ENCODE measurements around the gene CDKN2B. TPM values are rescaled to one million over a fixed set of nuclear protein-coding genes. Genes with fewer than 3 reads are reported as not detected.
A peak's percentile ranks its signal among the peaks of the same experiment; 100 is the strongest.

The CDKN2B gene
- total RNA-seq, 2 donors from 2014 or later: 0.19 to 0.76 TPM

GRCh38 chr9:21993893-21994555, 15.1 kb downstream of the CDKN2B start, which contains the start of gene CDKN2A:
CDKN2A (minus strand) TSS chr9:21994392.
- ATAC-seq (replicated peaks): peak; percentile 58
- Mint-ChIP-seq H3K27ac (peak within 1 kb of the TSS; percentile 79), H3K4me3 (peak within 1 kb of the TSS; percentile 88), H3K36me3 (ENCODE audit: low read depth) (no peaks in the 10 kb centered on the region), H3K27me3 (peaks cover 4% of the 10 kb centered on the region), H3K9me3 (no peaks in the 10 kb centered on the region), H3K4me1 (no peaks in the 10 kb centered on the region)

GRCh38 chr9:21993007-21993406, 16.1 kb downstream of the CDKN2B start:
- Mint-ChIP-seq H3K4me1 (no peaks in the 10 kb centered on the region), H3K27me3 (peaks cover 13% of the 10 kb centered on the region), H3K9me3 (no peaks in the 10 kb centered on the region), H3K36me3 (ENCODE audit: low read depth) (no peaks in the 10 kb centered on the region), H3K27ac (no peak overlapping the region), H3K4me3 (peak overlapping the region; percentile 88)
- no peak for ATAC-seq (replicated peaks)

- Mint-ChIP-seq H3K4me1 (no peaks in the 10 kb centered on the region), H3K9me3 (no peaks in the 10 kb centered on the region), H3K27me3 (peaks cover 23% of the 10 kb centered on the region)
These were observed 17.8 kb downstream of the CDKN2B start for GRCh38 chr9:21991072-21991959.

GRCh38 chr9:21989440-21990189, 19.5 kb downstream of the CDKN2B start:
- no peaks in the 10 kb centered on the region for H3K36me3 Mint-ChIP-seq (ENCODE audit: low read depth)
- H3K4me1 Mint-ChIP-seq: no peaks in the 10 kb centered on the region
- H3K27ac Mint-ChIP-seq: no peak overlapping the region
- peaks cover 27% of the 10 kb centered on the region for H3K27me3 Mint-ChIP-seq
- no peaks in the 10 kb centered on the region for H3K9me3 Mint-ChIP-seq
- no peak overlapping the region for H3K4me3 Mint-ChIP-seq
- ATAC-seq (replicated peaks): no peak

More at GRCh38 chr9:21991072-21991959, 17.8 kb downstream of the CDKN2B start:
- no peaks in the 10 kb centered on the region for H3K36me3 Mint-ChIP-seq (ENCODE audit: low read depth)
- H3K4me3 Mint-ChIP-seq: no peak overlapping the region
- no peak for ATAC-seq (replicated peaks)
- no peak overlapping the region for H3K27ac Mint-ChIP-seq

- no peak for ATAC-seq (replicated peaks)
- H3K36me3 Mint-ChIP-seq (ENCODE audit: low read depth): no peaks in the 10 kb centered on the region
- no peaks in the 10 kb centered on the region for H3K4me1 Mint-ChIP-seq
- H3K27ac Mint-ChIP-seq: no peak overlapping the region
- H3K4me3 Mint-ChIP-seq: no peak overlapping the region
- peaks cover 31% of the 10 kb centered on the region for H3K27me3 Mint-ChIP-seq
- no peaks in the 10 kb centered on the region for H3K9me3 Mint-ChIP-seq
These were observed 20.8 kb downstream of the CDKN2B start for GRCh38 chr9:21988056-21988990.

GRCh38 chr9:21985964-21986667, 23.0 kb downstream of the CDKN2B start:
- Mint-ChIP-seq H3K4me3 (no peak overlapping the region), H3K4me1 (no peaks in the 10 kb centered on the region), H3K27ac (no peak overlapping the region), H3K9me3 (no peaks in the 10 kb centered on the region), H3K27me3 (peaks cover 47% of the 10 kb centered on the region), H3K36me3 (ENCODE audit: low read depth) (no peaks in the 10 kb centered on the region)
- no peak for ATAC-seq (replicated peaks)

- Mint-ChIP-seq H3K4me1 (no peaks in the 10 kb centered on the region), H3K36me3 (ENCODE audit: low read depth) (no peaks in the 10 kb centered on the region), H3K27me3 (peaks cover 54% of the 10 kb centered on the region), H3K27ac (no peak overlapping the region), H3K9me3 (no peaks in the 10 kb centered on the region), H3K4me3 (no peak overlapping the region)
- ATAC-seq (replicated peaks): no peak
These were observed 25.0 kb downstream of the CDKN2B start for GRCh38 chr9:21984101-21984500.

GRCh38 chr9:21983561-21983935, 25.6 kb downstream of the CDKN2B start:
- no peaks in the 10 kb centered on the region for H3K36me3 Mint-ChIP-seq (ENCODE audit: low read depth)
- H3K9me3 Mint-ChIP-seq: no peaks in the 10 kb centered on the region
- H3K27ac Mint-ChIP-seq: no peak overlapping the region
- no peak for ATAC-seq (replicated peaks)
- H3K27me3 Mint-ChIP-seq: peaks cover 55% of the 10 kb centered on the region
- H3K4me1 Mint-ChIP-seq: no peaks in the 10 kb centered on the region
- no peak overlapping the region for H3K4me3 Mint-ChIP-seq

GRCh38 chr9:21982861-21983560, 26.1 kb downstream of the CDKN2B start:
- ATAC-seq (replicated peaks): no peak
- Mint-ChIP-seq H3K9me3 (no peaks in the 10 kb centered on the region), H3K4me1 (no peaks in the 10 kb centered on the region), H3K27me3 (peaks cover 53% of the 10 kb centered on the region), H3K4me3 (no peak overlapping the region), H3K36me3 (ENCODE audit: low read depth) (no peaks in the 10 kb centered on the region), H3K27ac (no peak overlapping the region)

- ATAC-seq (replicated peaks): no peak
- Mint-ChIP-seq H3K4me3 (no peak overlapping the region), H3K36me3 (ENCODE audit: low read depth) (no peaks in the 10 kb centered on the region), H3K4me1 (no peaks in the 10 kb centered on the region), H3K27me3 (peaks cover 55% of the 10 kb centered on the region), H3K27ac (no peak overlapping the region), H3K9me3 (no peaks in the 10 kb centered on the region)
These were observed 26.7 kb downstream of the CDKN2B start for GRCh38 chr9:21982391-21982790.

GRCh38 chr9:21976334-21976875, 32.7 kb downstream of the CDKN2B start:
- Mint-ChIP-seq H3K27me3 (peaks cover 74% of the 10 kb centered on the region), H3K36me3 (ENCODE audit: low read depth) (peaks cover 22% of the 10 kb centered on the region), H3K9me3 (no peaks in the 10 kb centered on the region), H3K4me1 (peaks cover 7% of the 10 kb centered on the region), H3K27ac (no peak overlapping the region), H3K4me3 (no peak overlapping the region)
- ATAC-seq (replicated peaks): no peak

- H3K9me3 Mint-ChIP-seq: no peaks in the 10 kb centered on the region
- H3K27ac Mint-ChIP-seq: no peak overlapping the region
- peaks cover 34% of the 10 kb centered on the region for H3K36me3 Mint-ChIP-seq (ENCODE audit: low read depth)
- ATAC-seq (replicated peaks): peak; percentile 73
- peaks cover 80% of the 10 kb centered on the region for H3K27me3 Mint-ChIP-seq
- peak overlapping the region; percentile 71 for H3K4me3 Mint-ChIP-seq
- peaks cover 14% of the 10 kb centered on the region for H3K4me1 Mint-ChIP-seq
These were observed 34.2 kb downstream of the CDKN2B start for GRCh38 chr9:21974722-21975409.
